ENCODE data around the gene ST3GAL4. TPM values are rescaled to one million over a fixed set of nuclear protein-coding genes. Genes with fewer than 3 reads are reported as not detected.

Gene ST3GAL4
- polyA plus RNA-seq, 1 of the 3 experiments (the other 2 are of a cell fraction), result 32.0 TPM

DNA sequence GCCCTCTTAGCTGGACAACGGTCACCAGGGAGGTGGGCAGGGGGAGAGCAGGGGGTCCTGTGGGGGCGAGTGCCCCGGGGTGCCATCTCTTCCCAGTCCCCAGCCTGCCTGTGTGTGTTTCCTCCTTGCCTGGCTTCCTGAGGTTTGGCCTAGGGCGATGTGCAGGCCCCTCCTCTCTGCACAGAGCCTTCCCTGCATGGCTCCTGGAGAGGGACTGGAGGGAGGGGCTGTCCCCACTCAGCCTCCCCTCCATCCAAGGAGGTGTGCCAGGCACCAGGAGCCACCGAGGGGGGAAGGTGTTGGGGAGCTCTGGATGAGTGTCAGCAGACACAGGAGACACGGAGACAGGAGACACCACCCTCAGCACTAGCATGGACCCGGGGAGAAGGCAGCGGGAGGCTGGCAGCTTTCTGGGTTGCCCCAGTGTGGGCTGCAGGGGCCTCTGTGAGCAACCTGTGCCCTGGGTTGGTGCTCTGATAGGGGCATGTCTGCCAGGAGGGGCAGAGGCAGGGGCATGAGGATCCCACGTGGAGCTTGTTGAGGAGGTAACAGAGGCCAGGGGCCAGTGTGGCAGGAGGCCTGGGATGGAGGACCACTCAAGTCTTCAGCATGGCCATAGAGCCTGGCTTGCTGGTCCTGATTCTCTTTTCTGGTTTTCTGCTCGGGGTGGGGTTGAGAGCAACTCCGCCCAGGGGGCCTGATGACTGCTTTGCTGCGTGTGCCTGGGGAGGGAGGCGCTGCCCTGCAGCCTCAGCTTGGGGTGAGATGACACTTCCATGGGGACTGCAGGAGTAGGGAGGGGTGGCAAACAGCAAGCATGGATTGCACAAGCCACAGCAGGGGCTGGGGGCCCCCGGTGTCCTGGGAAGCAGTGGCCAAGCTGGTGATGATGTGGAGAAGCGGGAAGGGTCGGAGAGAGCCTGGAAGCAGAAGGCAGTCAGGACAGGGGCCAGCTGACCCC, 78.8 kb downstream of the ST3GAL4 start:
- CTCF ChIA-PET, result interaction anchor here (0.8 to 8.3 kb wide), 7 partner anchors 9 to 556 kb away, joined by 3 to 41 read pairs (median 4); no protein-coding TSS in a partner anchor
- H3K79me2 ChIP-seq (ENCODE audit: insufficient read depth), result no peaks in the 10 kb centered on the region
- TF ChIP-seq RXRA (IDR thresholded peaks at IDR 0.05; ENCODE audit: borderline replicate concordance, low read depth) (no peak), POLR2AphosphoS5 (IDR thresholded peaks at IDR 0.05; ENCODE audit: low read depth, low read length) (no peak), EZH2phosphoT487 (IDR thresholded peaks at IDR 0.05; ENCODE audit: borderline replicate concordance, low read depth) (no peak), MXI1 (IDR thresholded peaks at IDR 0.05; ENCODE audit: low read depth, low read length) (no peak), TEAD4 (IDR thresholded peaks at IDR 0.05; ENCODE audit: borderline replicate concordance, insufficient read depth) (no peak), GATA2 (CRISPR knock-in tag; IDR thresholded peaks at IDR 0.05) (no peak), JUND (IDR thresholded peaks at IDR 0.05) (no peak), FOXJ3 (CRISPR knock-in tag; IDR thresholded peaks at IDR 0.05) (no peak), GABPA (IDR thresholded peaks at IDR 0.05; ENCODE audit: low read depth) (no peak)
- TF ChIP-seq, protein P1, sequence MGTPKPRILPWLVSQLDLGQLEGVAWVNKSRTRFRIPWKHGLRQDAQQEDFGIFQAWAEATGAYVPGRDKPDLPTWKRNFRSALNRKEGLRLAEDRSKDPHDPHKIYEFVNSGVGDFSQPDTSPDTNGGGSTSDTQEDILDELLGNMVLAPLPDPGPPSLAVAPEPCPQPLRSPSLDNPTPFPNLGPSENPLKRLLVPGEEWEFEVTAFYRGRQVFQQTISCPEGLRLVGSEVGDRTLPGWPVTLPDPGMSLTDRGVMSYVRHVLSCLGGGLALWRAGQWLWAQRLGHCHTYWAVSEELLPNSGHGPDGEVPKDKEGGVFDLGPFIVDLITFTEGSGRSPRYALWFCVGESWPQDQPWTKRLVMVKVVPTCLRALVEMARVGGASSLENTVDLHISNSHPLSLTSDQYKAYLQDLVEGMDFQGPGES (IDR thresholded peaks at IDR 0.05; ENCODE audit: low read depth, low read length), result no peak
- TF ChIP-seq, protein P2, sequence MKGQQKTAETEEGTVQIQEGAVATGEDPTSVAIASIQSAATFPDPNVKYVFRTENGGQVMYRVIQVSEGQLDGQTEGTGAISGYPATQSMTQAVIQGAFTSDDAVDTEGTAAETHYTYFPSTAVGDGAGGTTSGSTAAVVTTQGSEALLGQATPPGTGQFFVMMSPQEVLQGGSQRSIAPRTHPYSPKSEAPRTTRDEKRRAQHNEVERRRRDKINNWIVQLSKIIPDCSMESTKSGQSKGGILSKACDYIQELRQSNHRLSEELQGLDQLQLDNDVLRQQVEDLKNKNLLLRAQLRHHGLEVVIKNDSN (IDR thresholded peaks at IDR 0.05; ENCODE audit: borderline replicate concordance, low read depth), result no peak
- peaks cover 0 to 14% of the 10 kb centered on the region in 2 experiments; a peak in 3 of 4 replicates for H3K4me1 ChIP-seq (ENCODE audit: control insufficient read depth in 1 of 2, insufficient read depth in 2 of 2, low read depth in 1 of 2, low read length in 1 of 2)
- no peaks in the 10 kb centered on the region for H3K9me2 ChIP-seq
- H3K9me3 ChIP-seq, result no peaks in the 10 kb centered on the region
- H3K36me3 ChIP-seq (replicated peaks in 1 of 2; ENCODE audit: control insufficient read depth in 1 of 2, insufficient read depth in 2 of 2, low read length in 1 of 2), result no peaks in the 10 kb centered on the region
- H3K9ac ChIP-seq, result no peak overlapping the region
- DNase-seq, result peak; percentile 37
- no peaks in the 10 kb centered on the region for H3K27me3 ChIP-seq (ENCODE audit: insufficient read depth)
- H3K4me2 ChIP-seq, result no peak overlapping the region
- WGBS (ENCODE audit: low lambda C conversion rate), result 86% methylated on average over 8 of the region's 16 CpGs
- H4K20me1 ChIP-seq (ENCODE audit: insufficient read depth), result no peaks in the 10 kb centered on the region
- no peak overlapping the region for H3K4me3 ChIP-seq (ENCODE audit: low read depth in 2 of 2, low read length in 1 of 2)
- peaks cover 7% of the 10 kb centered on the region for H3F3A ChIP-seq (replicated peaks; ENCODE audit: insufficient read depth)
- H3K27ac ChIP-seq (ENCODE audit: low read depth in 2 of 2, low read length in 1 of 2), result no peak overlapping the region
- POLR2A ChIA-PET, result interaction anchor here (0.6 kb wide), 1 partner anchor 134 kb away, joined by 3 read pairs; no protein-coding TSS in a partner anchor
- no peak overlapping the region for H2AFZ ChIP-seq (ENCODE audit: low read depth)

DNA sequence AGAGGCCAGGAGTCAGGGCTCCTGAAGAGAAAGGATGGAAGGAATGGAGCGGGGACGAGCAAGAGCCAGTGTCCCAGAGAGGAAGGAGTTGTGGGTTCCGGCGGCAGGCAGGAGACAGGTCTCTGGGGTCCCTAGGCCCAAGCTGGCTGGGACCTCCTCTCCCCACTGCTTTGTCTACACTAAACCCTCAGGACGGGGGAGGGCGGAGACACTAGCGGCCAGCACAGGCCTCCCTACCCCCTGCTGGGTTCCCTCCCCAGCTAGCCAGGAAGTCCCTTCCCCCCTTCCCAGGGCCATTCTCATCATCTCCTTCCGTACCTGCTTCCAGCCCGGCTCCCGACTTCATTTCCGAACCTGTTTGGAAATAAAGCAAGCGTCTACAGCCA, 79.5 kb downstream of the ST3GAL4 start:
- Histone ChIP-seq H3F3A (replicated peaks; ENCODE audit: insufficient read depth) (peaks cover 7% of the 10 kb centered on the region), H3K9ac (no peak overlapping the region), H2AFZ (ENCODE audit: low read depth) (no peak overlapping the region), H3K4me3 (ENCODE audit: low read depth in 2 of 2, low read length in 1 of 2) (no peak overlapping the region), H3K27ac (ENCODE audit: low read depth in 2 of 2, low read length in 1 of 2) (no peak overlapping the region), H3K79me2 (ENCODE audit: insufficient read depth) (no peaks in the 10 kb centered on the region), H3K9me2 (no peaks in the 10 kb centered on the region), H3K4me1 (ENCODE audit: control insufficient read depth in 1 of 2, insufficient read depth in 2 of 2, low read depth in 1 of 2, low read length in 1 of 2) (peaks cover 0 to 14% of the 10 kb centered on the region in 2 experiments; a peak in 3 of 4 replicates), H3K27me3 (ENCODE audit: insufficient read depth) (no peaks in the 10 kb centered on the region), H3K9me3 (no peaks in the 10 kb centered on the region), H3K4me2 (no peak overlapping the region), H3K36me3 (replicated peaks in 1 of 2; ENCODE audit: control insufficient read depth in 1 of 2, insufficient read depth in 2 of 2, low read length in 1 of 2) (no peaks in the 10 kb centered on the region), H4K20me1 (ENCODE audit: insufficient read depth) (no peaks in the 10 kb centered on the region)
- TF ChIP-seq GABPA (IDR thresholded peaks at IDR 0.05; ENCODE audit: low read depth), result no peak
- no peak for TF ChIP-seq FOSL2 (IDR thresholded peaks at IDR 0.05; ENCODE audit: borderline replicate concordance, low read depth)
- no peak for TF ChIP-seq EZH2phosphoT487 (IDR thresholded peaks at IDR 0.05; ENCODE audit: borderline replicate concordance, low read depth)
- no peak for TF ChIP-seq MEF2A (IDR thresholded peaks at IDR 0.05; ENCODE audit: borderline replicate concordance, low read depth)
- TF ChIP-seq NRF1 (IDR thresholded peaks at IDR 0.05; ENCODE audit: low read depth, low read length), result no peak
- no peak for TF ChIP-seq RAD21 (IDR thresholded peaks at IDR 0.05; ENCODE audit: low read length)
- TF ChIP-seq RCOR1 (IDR thresholded peaks at IDR 0.05; ENCODE audit: low read length), result no peak
- ChIA-PET POLR2A (interaction anchor here (0.6 kb wide), 1 partner anchor 135 kb away, joined by 3 read pairs; no protein-coding TSS in a partner anchor), CTCF (interaction anchor here (0.8 to 8.3 kb wide), 5 partner anchors 45 to 555 kb away, joined by 3 to 41 read pairs (median 5); no protein-coding TSS in a partner anchor)
- peak; percentile 22 for DNase-seq
- 93% methylated on average over 12 of the region's 12 CpGs for WGBS (ENCODE audit: low lambda C conversion rate)
